HG03039 (cell line): Measurements from ENCODE around the gene PTPRCAP.
"Not testable (repeated sequence)": the region's sequence is repeated elsewhere in the genome, so short reads cannot be mapped to it uniquely, and the experiment has no call there.

Experiments
- ATAC-seq: cut with Tn5 transposase; IDR thresholded peaks from one replicate; pipeline ENCODE4 v1.9.1; 2021; ENCODE audit warnings: mild to moderate bottlenecking, moderate library complexity; ENCODE audit not compliant: unreplicated experiment

PTPRCAP gene

GRCh38 chr11:67437082-67437808 is at the start of gene PTPRCAP:
Gene PTPRCAP, minus strand, starts transcription at chr11:67437682. Its CDS starts 63 bp downstream, at chr11:67437619.
- no peak for ATAC-seq

GRCh38 chr11:67486481-67487195 is 49.2 kb upstream of the PTPRCAP start:
- no peak for ATAC-seq

GRCh38 chr11:67485873-67486361 is 48.4 kb upstream of the PTPRCAP start:
- ATAC-seq = not testable (repeated sequence)

- no peak for ATAC-seq
Measured at GRCh38 chr11:67484847-67485311, 47.4 kb upstream of the PTPRCAP start.

- ATAC-seq = no peak
Measured at GRCh38 chr11:67483831-67484665, 46.6 kb upstream of the PTPRCAP start.

GRCh38 chr11:67482827-67483798 is 45.6 kb upstream of the PTPRCAP start, which contains the start of gene AIP:
Gene AIP, plus strand, starts transcription at chr11:67483026. Its CDS starts 133 bp downstream, at chr11:67483159.
- peak; percentile 53 for ATAC-seq

GRCh38 chr11:67482275-67482826 is 44.9 kb upstream of the PTPRCAP start:
- ATAC-seq = no peak

- ATAC-seq = not testable (repeated sequence)
Measured at GRCh38 chr11:67477344-67478050, 40.0 kb upstream of the PTPRCAP start.

- not testable (repeated sequence) for ATAC-seq
Measured at GRCh38 chr11:67476692-67477091, 39.2 kb upstream of the PTPRCAP start.

- ATAC-seq = no peak
Measured at GRCh38 chr11:67472882-67473281, 35.4 kb upstream of the PTPRCAP start.

- ATAC-seq = no peak
Measured at GRCh38 chr11:67470337-67471002, 33.0 kb upstream of the PTPRCAP start.

GRCh38 chr11:67469508-67469811 is 32.0 kb upstream of the PTPRCAP start:
- ATAC-seq = no peak

- peak; percentile 62 for ATAC-seq
Measured at GRCh38 chr11:67468759-67469507, 31.5 kb upstream of the PTPRCAP start, which contains the start of gene TMEM134. Gene TMEM134, minus strand, starts transcription at chr11:67469251. Its CDS starts 59 bp downstream, at chr11:67469192.

- no peak for ATAC-seq
Measured at GRCh38 chr11:67468456-67468758, 30.9 kb upstream of the PTPRCAP start.

- no peak for ATAC-seq
Measured at GRCh38 chr11:67468056-67468455, 30.6 kb upstream of the PTPRCAP start.

- ATAC-seq = no peak
Measured at GRCh38 chr11:67466962-67467771, 29.7 kb upstream of the PTPRCAP start.

- ATAC-seq = no peak
Measured at GRCh38 chr11:67466367-67466766, 28.9 kb upstream of the PTPRCAP start.
